Activated CD4-positive, alpha-beta T cell treated with anti-CD3 and anti-CD28 coated beads, Interleukin-2, amount 50 U/mL, for 16 hours (primary cell): ENCODE measurements around the gene KRT81.
A peak's percentile ranks its signal among the peaks of the same experiment; 100 is the strongest.

Source experiments
- DNase-seq: peaks from one replicate; pipeline ENCODE4 v3.0.0-alpha.2; 2020

Gene KRT81

GRCh38 chr12:52291267-52291935 lies at the start of gene KRT81:
Gene KRT81, minus strand, starts transcription at chr12:52291534. Its CDS starts 69 bp downstream, at chr12:52291465.
- no peak for DNase-seq

- DNase-seq: no peak
These were observed 47.1 kb upstream of the KRT81 start for GRCh38 chr12:52338241-52338960.

GRCh38 chr12:52337054-52337453 lies 45.7 kb upstream of the KRT81 start:
- no peak for DNase-seq

- DNase-seq: no peak
These were observed 45.3 kb upstream of the KRT81 start for GRCh38 chr12:52336641-52337040.

- no peak for DNase-seq
These were observed 44.4 kb upstream of the KRT81 start for GRCh38 chr12:52335598-52336262.

- DNase-seq: no peak
These were observed 42.9 kb upstream of the KRT81 start for GRCh38 chr12:52334185-52334584.

GRCh38 chr12:52333321-52333720 lies 42.0 kb upstream of the KRT81 start:
- DNase-seq: no peak

- no peak for DNase-seq
These were observed 41.0 kb upstream of the KRT81 start for GRCh38 chr12:52332381-52332780.

- no peak for DNase-seq
These were observed 40.5 kb upstream of the KRT81 start for GRCh38 chr12:52331833-52332232.

- no peak for DNase-seq
These were observed 39.7 kb upstream of the KRT81 start for GRCh38 chr12:52331039-52331438.

- no peak for DNase-seq
These were observed 36.6 kb upstream of the KRT81 start for GRCh38 chr12:52327830-52328500.

GRCh38 chr12:52327052-52327829 lies 35.9 kb upstream of the KRT81 start:
- DNase-seq: peak; percentile 91

- DNase-seq: no peak
These were observed 32.8 kb upstream of the KRT81 start for GRCh38 chr12:52324153-52324444.

- DNase-seq: no peak
These were observed 32.2 kb upstream of the KRT81 start for GRCh38 chr12:52323416-52324152.

GRCh38 chr12:52323001-52323400 lies 31.7 kb upstream of the KRT81 start:
- DNase-seq: no peak

- no peak for DNase-seq
These were observed 30.7 kb upstream of the KRT81 start for GRCh38 chr12:52322069-52322468.

GRCh38 chr12:52321418-52321817 lies 30.1 kb upstream of the KRT81 start:
- no peak for DNase-seq

GRCh38 chr12:52320784-52321400 lies 29.6 kb upstream of the KRT81 start, which contains the start of gene KRT83:
Gene KRT83, minus strand, starts transcription at chr12:52321398. Its CDS starts 63 bp downstream, at chr12:52321335.
- DNase-seq: no peak

- no peak for DNase-seq
These were observed 27.8 kb upstream of the KRT81 start for GRCh38 chr12:52319097-52319496.

- DNase-seq: no peak
These were observed 27.1 kb upstream of the KRT81 start for GRCh38 chr12:52318241-52318990.
